ENCODE results near the gene MCU.
"Not testable (repeated sequence)": the region's sequence is repeated elsewhere in the genome, so short reads cannot be mapped to it uniquely, and the experiment has no call there.

The MCU gene

GRCh38 chr10:72687035-72687434, 4.9 kb upstream of the MCU start:
- DNase-seq (ENCODE audit: low spot score), result no peak

- no peak for DNase-seq (ENCODE audit: low spot score)
Observed at GRCh38 chr10:72688208-72688651, 3.7 kb upstream of the MCU start.

- DNase-seq (ENCODE audit: low spot score), result no peak
Observed at GRCh38 chr10:72689660-72690059, 2.3 kb upstream of the MCU start.

DNA sequence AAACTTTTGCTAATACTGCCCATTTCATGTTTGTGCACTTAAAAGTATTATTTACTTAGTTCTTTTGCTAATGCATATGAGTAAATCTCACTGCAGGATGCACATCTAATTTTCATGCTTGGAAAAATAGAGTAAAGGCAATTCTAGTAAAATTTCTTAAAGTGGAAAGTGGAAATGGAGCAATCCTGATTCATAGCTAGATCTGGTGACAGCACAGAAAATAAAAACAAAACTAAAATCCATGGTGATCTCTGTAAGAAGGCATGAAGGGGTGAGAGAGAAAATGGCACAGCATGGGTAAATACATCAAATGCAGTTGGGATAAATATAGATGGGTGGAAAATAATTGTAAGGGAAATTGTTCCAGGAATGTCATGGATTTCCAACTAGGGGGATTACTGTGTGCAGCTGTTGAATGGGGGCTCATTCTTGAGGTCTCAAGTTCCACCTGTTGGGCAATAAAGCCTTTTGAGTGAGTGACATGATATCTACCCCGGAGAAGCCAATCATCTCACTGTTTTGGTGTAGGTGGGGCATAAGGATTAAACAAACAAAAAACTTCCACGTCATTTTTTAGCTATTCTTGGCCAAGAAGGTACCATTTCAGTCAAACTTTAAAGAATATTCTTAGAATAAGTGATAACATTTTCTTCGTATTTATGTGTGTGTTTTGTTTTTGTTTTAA, 1.7 kb upstream of the MCU start:
- no peak for DNase-seq (ENCODE audit: low spot score)

- DNase-seq (ENCODE audit: low spot score), result no peak
Observed at GRCh38 chr10:72691470-72691862, 477 bp upstream of the MCU start.

- DNase-seq (ENCODE audit: low spot score), result no peak
Observed at GRCh38 chr10:72692744-72692993, 726 bp downstream of the MCU start.

DNA sequence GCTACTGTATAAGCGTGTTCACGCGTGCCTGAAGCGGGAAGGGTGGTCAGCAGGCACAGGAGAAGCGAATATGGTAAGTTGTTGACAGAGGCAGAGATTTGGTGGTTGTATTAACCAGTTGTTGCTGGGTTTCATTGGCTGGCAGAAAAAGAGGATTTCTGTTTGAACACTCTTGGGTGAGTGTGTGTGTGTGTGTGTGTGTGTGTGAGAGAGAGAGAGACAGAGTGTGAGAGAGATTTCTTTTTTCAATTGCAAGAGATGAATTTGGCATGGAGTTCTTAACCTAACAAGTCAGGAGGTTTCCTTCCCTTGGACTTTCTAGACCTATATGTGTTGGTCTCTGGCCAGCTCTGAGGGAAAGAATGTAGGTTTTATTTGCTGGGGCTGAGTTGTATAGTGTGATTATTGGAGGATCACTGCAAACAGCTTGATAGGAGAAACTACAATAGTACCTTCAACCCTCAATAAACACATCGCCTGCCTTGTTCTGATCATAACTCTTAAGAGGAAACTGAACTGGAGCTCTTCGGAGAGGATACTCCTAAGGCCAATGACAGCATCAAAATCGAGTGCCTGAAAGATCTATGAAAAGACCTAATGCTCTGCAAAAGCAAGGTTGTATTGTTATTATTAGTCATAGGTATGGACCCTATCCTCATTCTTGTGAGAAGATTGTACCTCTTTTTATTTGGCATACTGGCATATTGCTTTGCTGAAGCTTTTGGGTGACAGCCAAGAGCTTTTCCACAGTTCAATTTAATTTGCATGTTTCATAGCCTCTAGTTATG, 1.2 kb downstream of the MCU start:
- DNase-seq (ENCODE audit: low spot score), result peak; percentile 21

GRCh38 chr10:72694476-72695369, 2.8 kb downstream of the MCU start:
- peak; percentile 9 for DNase-seq (ENCODE audit: low spot score)

DNA sequence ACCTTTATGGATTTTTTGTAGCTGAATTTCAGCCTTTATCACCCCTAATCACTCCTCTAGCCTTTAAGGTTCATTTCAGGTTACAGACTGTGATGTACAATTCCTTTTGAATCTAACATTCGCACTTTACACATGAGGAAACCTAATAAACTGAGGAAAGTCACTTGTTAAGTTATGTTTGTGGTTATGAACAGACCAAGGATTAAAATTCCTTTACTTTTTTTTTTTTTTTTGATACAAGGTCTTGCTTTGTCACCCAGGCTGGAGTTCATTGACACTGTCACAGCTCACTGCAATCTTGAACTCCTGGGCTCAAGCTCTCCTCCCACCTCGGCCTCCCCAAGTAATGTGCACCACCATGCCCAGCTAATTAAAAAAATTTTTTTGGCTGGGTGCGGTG, 3.6 kb downstream of the MCU start:
- DNase-seq (ENCODE audit: low spot score), result no peak

GRCh38 chr10:72697716-72698115, 5.8 kb downstream of the MCU start:
- DNase-seq (ENCODE audit: low spot score), result no peak

GRCh38 chr10:72702465-72702864, 10.5 kb downstream of the MCU start:
- DNase-seq (ENCODE audit: low spot score), result not testable (repeated sequence)

DNA sequence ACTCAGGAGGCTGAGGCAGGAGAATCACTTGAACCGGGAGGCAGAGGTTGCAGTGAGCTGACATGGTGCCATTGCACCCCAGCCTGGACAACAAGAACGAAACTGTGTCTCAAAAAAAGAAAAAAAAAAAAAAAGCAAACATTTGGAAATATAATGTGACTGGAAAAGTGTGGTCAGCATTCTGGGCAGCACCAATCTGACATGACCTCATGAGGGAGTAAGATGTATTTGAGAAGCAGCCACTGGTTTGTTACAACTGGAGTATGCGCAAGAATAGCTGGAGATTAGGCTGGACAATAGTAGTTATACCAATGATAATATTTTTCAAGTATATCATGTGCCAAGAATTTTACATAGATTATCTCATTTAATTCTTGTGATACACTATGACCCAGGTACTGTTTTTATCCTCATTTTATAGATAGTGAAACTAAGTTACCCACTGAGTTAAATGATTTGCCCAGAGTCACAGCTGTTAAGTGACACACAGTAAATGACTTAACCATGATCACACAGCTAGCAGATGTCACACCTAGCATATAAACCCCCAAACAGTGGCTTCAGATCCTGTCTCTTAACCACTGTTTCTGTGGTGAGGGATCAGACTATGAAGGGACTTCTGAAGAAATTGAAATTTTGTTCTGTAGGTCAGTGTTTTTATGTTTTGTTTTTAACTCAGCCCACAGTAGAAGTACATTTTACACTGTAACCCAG, 11.1 kb downstream of the MCU start:
- no peak for DNase-seq (ENCODE audit: low spot score)

DNA sequence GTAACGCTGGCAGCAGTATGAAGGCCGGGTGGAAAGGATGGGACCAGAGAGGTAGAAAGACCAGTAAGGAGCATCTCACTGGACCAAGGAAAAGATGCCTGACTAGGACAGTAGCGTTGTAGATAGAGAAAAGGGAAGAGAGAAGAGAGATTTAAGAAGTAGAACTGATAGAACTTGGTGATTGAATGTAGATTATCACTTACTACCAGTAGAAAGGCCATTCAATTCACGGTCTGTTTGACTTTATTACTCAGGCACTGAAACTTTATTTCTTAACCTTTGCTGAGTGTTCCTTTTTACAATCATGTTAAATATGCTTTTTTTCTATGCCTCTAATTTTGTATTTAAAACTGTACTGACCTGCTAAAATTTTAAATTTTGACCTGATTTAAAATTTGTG, 12.2 kb downstream of the MCU start:
- DNase-seq (ENCODE audit: low spot score), result no peak

- no peak for DNase-seq (ENCODE audit: low spot score)
Observed at GRCh38 chr10:72709041-72709440, 17.1 kb downstream of the MCU start.

DNA sequence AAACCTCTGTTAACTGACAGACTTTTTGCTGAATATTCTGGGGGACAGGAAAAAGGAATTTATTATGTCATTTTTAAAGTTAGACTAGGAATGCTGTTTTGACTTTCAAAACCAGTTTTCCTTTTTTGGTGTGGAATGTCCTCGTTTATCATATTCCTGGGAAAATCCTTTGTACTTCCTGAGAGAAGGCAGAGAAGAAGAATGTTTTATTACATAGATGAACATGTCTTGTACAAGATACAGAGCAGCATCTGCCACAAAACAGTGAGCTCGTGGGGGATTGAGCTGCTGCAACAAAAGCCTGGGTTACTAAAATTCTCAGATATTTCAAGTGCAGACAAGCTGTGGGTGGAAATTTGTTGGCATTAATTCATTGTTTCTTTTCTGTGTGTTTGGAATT, 20.2 kb downstream of the MCU start:
- no peak for DNase-seq (ENCODE audit: low spot score)

DNA sequence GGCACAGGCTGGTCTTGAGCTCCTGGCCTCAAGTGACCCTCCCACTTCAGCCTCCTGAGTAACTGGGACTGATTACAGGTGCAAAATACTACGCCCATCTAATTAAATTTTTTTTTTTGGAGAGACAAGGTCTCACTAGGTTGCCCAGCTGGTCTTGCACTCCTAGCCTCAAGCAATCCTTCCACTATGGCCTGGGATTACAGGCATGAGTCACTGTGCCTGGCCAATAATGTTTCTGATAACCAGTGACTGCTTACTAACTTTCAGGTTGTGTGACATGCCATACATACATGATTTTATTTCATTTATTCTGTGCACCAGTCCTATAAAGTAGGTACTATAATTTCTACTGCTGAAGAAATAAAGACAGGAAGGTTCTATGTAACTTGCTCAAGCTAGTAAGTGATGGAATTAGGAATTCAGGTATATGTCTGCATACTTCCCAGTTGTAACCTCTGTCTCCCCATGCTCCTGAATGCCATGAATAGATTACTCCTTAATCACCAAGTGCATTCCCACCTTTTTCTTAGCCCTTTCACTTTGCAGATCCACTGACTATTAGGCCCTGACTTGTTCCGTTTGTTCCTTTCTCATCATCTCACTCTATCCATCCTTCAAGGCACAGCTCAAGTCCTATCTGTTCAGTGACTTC, 28.1 kb downstream of the MCU start:
- DNase-seq (ENCODE audit: low spot score), result no peak

DNA sequence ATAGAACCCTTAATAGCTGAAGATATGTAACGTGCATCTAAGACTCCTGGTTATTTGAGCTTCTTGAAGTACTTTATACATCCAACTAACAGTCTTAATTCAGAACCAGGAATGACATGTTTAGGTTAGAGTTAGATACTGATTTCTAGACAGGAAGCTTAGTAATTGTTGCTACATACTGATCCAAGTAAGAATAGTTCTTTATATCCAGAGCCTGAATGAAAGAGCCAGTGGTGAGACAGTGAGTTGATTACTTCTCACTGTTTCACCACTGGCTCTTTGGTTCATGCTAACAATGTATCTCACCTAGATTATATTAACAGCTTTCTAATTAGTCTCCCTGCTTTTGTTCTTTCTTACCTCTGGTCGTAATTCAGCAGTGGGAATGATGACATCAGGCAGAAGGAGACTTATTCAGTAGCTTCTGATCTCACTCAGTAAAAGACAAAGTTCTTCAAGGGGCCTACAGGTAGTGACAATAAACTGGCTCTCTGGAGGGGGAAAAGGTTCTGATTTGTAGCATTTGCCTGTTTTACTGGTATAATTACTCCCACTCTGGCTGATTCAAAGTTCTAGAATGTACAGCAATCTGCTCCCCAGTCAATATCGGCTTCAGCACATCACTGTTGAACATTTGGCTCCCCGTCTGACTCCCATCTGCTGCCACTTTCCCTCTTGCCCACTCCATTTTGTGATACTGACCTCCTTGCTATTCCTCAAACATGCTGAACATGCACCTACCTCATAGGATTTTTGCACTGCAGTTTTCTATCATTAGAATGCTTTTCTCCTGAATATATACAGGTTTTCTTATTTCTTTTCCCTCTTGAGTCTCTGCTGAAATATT, 29.1 kb downstream of the MCU start:
- DNase-seq (ENCODE audit: low spot score), result no peak

GRCh38 chr10:72727130-72727529, 35.2 kb downstream of the MCU start:
- no peak for DNase-seq (ENCODE audit: low spot score)

GRCh38 chr10:72728462-72728861, 36.5 kb downstream of the MCU start:
- no peak for DNase-seq (ENCODE audit: low spot score)

- DNase-seq (ENCODE audit: low spot score), result no peak
Observed at GRCh38 chr10:72729528-72729927, 37.6 kb downstream of the MCU start.

- DNase-seq (ENCODE audit: low spot score), result no peak
Observed at GRCh38 chr10:72730479-72730878, 38.5 kb downstream of the MCU start.

Data from CD4-positive, alpha-beta T cell treated with Interleukin-2 at 100 ng/mL for 4 hours (primary cell).